Measurements from ENCODE around the gene FA2H.
"Not testable (repeated sequence)": the region's sequence is repeated elsewhere in the genome, so short reads cannot be mapped to it uniquely, and the experiment has no call there.

The FA2H gene

DNA sequence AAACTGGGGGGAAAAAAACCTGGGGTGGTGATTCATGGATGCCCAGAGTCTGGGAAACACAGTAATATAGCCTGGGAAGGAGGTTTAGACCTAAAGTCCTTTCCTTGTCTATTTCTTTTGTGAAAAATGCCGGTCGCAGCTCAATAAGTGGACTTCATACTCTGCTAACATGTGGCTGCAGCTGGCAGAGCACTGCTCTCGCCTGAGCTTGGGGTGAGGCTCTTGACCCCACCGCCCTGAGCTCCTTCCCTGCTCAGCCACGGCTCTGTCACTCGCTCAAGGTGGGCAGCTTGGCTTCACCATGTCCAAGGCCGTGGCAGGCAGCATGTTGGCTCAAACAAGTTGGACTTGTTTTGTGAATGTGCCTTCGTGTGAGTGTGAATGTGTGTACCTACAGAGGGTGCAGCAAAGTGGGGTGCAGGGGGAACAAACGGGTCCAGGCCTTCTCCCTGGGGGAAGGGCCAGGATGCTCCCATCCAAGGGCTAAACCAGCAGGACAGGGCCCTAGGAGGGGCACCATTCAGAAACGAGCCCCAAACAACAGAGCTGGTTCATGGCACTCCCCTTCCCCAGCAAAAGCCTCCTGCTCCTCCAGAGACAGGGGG, 4.9 kb downstream of the FA2H start:
- no peak for DNase-seq

DNA sequence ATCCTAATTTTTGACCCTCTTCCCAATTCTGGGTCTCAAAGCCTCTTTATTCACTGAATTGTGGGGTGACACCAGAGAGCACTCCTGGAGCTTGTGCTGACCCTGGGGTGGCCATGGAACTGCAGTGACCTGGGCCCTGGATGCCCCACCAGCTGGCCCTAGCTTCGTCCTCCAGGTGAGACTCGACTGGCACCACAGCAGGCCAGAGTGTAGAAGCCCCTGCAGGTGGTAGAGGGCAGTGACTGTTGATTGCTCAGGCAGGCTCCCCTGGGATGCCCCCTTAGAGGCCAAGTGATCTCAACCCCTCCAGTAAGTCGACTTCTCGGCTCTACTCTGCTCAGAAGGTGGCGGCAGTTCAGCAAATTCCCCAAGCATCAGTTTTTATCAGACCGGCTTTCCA, 6.4 kb downstream of the FA2H start:
- DNase-seq: no peak

DNA sequence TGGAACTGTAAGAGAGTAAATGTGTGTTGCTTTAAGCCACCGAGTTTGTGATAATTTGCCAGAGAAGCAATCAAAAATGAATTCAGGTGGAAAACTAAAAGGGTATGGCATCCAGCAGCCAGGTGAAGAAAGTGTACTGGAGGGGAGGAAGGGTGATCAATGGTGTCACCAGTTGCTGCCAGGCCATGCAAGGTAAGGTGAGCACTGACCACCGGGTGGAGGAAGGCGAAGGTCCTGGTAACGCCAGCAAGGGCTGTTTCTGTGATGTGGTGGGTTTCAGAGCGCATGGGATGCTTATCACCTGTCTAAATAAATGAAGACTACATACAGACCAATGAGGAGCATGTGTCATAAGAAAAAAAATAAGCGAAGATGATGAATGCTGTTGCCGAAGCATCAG, 6.9 kb downstream of the FA2H start:
- DNase-seq: no peak

DNA sequence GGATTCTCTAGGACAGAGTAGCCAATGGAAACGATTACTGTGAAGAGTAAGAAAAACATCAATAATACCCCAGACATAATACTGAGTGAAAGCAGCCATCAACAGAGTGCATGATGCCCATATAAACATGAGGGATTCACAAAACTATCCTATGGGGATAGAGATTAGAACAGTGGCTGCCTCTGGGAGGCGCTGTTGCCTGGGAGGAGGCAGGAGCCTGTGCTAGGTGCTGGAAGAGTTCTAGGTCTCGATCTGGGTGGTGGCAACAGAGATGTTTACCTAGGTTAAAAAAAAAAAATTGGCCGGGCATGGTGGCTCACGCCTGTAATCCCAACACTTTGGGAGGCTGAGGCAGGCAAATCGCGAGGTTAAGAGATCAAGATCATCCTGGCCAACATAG, 7.9 kb downstream of the FA2H start:
- DNase-seq: no peak

DNA sequence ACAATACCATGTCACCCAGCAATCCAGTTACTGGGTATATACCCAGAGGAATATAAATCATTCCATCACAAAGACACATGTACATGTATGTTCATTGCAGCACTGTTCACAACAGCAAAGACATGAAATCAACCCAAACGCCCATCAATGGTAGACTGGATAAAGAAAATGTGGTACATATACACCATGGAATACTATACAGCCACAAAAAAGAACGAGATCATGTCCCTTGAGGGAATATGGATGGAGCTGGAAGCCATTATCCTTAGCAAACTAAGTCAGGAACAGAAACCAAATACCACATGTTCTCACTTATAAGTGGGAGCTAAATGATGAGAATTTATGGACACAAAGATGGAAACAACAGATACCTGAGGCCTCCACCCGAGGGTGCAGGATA, 10.4 kb downstream of the FA2H start:
- not testable (repeated sequence) for DNase-seq

DNA sequence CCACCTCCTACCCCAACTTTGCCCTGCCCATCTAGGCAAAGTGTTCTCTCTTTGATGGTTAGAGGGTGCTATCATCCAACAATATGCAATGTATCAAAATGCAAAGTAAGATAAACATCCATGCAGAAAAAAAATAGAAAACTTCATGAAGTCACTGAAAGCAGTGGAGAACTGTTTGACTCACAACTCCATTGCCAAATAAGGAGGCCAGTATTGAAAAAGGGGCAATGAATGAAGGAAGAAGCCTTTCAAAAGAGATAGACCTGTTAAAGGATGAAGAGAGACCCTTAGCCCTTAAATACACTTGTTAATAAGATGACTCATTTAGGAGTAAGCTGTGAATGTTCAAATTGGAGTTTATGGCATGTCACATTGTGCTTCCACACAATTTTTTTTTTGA, 13.0 kb downstream of the FA2H start:
- no peak for DNase-seq

DNA sequence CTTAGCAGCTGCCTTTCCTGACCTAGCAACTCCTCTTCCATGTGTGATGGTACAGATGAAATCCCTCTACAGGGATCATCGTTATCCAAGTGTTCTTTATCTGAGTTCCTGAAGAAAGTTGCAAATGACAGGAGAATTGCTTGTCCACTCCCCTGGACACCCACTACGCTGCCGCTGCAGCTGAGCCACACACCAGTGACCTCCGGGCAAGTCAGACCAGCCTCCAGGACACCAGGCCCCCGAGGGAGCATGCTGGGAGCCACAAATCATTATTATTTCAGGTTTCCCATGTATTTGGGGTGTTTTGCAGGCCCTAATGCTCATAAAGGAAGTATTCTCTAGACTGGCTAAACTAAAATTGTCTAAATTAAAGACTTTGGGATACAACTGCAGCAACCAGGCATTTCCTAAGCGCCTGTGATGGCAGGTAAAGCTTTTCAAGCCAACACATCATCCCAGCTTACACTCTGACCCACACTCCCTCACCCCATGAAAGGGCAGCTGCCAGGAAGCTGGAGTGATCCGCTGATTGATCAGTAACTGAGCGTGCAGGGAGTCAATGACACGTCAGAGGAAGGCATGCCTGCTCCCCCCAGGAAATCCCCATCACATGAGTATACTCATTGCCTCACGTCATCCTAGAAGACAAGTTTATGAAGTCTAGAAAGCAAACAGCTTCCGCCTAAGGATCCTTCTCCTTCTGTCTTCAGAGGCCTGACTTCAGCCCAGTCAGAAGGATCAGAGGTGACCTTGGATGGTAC, 14.4 kb downstream of the FA2H start:
- no peak for DNase-seq

DNA sequence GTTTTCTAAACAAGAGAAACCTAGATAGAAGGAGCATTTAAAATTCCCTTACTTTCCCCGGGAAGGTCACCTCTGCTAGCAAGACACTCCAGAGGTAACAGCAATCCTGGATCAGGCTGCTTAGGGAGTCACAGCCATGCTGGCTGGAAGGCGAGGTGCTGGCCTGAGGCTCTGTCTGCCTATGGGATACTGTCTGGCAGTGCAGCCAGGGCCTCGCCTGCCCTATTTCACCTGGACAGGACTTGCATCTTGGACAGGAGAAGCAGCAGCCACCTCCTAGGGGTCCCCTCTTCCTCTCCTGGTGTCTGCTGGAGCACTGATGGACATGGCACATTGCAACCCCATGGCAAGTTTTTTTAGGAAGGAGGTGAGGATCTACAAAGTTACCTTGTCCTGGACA, 15.1 kb downstream of the FA2H start:
- DNase-seq: no peak

DNA sequence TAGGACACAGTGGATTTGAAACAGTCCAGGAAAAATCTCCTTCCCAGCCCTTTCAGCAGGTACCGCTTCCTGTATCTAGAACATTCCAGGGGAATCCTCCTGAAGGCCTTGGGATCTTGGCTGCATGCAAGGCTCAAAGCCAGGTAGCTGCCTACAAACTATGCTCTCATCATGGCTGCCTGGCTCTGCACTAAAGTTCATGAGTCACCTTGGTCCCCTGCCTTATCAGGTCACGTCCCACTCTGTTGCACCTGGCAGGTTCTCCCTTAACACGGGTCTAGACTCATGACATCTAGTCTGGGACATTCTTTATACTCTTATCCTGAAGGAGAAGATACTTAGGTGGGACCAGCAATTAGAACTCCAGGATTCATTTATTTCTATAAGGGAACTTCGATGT, 15.8 kb downstream of the FA2H start:
- DNase-seq: no peak

DNA sequence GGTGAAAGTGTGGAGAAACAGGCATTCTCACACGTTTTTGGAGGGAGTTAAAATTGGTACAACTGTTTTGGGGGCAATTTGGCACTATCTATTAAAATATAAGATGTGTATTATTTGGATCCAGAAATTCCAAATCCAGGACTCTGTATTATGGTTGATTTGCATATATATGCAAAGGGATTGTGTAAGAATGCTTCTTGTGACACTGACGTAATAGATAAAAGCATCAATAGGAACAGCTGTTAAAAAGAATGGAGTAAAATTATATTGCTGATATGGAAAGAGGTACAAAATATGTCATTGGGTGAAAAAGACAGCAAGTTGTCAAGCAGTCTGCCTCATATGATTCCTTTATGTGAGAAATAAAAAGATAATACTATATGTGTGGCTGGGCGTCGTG, 17.3 kb downstream of the FA2H start:
- no peak for DNase-seq

DNA sequence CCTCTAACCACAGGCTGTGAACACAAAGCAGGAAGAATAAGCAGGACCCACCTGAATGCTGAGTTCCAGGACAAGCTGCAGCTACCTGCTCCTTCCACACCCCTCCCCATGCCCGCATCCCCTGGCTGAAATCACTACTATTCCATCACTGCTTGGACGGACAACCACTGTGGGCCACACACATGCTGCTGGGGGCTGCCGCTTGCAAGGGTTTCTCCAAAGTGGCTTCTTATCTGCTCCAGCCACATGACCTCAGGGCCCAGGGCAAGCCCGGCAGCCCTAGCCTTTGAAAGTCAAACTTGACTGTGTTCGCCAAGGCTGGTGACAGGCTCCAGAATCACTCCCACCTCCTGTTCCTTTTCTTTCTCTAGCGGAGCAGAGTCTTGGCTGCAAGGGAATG, 18.4 kb downstream of the FA2H start:
- no peak for DNase-seq

DNA sequence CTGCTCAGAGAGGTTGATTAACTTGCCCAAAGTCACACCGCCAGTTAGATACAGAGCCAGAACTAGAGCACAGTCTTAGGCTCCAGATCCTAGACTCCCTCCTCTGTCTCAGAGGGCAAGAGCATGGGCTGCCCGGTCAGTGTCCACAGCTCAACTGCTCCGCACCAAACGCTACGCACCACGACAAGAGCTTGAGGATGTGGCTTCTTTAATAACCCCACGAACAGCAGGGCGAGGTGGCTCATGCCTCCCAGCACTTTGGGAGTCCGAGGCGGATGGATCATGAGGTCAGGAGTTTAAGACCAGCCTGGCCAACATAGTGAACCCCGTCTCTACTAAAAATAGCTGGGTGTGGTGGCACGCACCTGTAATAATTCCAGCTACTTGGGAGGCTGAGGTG, 21.4 kb downstream of the FA2H start:
- DNase-seq: no peak

DNA sequence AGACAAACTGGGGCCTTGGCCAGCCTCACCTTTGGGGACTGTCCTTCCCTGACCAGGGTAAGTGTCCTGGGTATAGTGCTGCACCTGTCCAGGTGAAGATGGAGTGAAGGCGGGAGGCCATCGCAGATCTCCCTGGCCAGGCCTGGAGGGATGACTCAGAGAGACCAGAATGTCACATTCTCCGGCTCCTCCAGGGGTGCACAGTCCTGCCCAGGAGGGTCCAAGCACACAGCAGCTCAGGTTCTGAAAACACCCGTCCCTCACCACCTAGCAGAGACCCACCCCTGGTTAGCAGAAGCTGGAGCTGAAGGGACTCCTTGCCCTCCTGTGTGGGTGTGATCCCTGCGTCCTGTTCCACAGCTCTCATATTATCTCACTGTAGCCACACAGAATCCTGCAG, 21.9 kb downstream of the FA2H start:
- DNase-seq: no peak

DNA sequence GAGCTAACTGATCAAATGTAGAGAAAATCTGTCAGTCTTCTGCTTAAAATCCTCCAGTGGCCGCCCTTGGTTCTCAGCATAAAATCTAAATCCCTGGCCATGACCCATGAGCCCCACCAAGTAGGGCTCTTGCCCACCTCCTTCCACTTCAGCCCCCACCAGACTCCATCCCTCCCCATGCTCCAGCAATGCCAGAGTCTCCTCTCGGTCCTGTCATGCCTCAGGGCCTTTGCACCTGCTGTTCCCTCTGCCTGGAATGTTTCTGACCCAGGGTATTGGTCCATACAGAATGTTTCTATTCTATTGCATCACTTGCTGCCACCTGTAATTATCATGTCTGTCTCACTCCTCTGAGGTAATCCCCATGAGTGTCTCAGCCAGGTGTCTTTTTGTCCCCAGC, 22.4 kb downstream of the FA2H start:
- DNase-seq: no peak

DNA sequence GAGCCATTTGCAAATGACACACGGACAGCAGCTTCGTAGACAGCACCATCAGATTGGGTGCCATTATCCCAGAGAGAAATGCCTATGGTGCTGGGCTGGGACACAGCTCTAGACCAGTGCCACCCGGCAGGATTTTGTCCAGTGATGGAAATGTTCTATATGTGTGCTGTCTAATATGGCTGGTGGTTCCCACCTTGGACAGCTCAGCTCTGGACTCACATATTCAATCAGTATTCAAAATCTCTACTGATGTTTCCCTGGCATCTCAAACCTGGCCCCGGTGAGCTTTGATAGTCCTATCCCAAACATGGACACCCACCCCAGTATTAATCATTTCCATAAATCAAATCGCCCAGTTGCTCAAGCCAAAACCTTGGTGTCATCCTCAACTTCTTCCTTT, 23.0 kb downstream of the FA2H start:
- no peak for DNase-seq

DNA sequence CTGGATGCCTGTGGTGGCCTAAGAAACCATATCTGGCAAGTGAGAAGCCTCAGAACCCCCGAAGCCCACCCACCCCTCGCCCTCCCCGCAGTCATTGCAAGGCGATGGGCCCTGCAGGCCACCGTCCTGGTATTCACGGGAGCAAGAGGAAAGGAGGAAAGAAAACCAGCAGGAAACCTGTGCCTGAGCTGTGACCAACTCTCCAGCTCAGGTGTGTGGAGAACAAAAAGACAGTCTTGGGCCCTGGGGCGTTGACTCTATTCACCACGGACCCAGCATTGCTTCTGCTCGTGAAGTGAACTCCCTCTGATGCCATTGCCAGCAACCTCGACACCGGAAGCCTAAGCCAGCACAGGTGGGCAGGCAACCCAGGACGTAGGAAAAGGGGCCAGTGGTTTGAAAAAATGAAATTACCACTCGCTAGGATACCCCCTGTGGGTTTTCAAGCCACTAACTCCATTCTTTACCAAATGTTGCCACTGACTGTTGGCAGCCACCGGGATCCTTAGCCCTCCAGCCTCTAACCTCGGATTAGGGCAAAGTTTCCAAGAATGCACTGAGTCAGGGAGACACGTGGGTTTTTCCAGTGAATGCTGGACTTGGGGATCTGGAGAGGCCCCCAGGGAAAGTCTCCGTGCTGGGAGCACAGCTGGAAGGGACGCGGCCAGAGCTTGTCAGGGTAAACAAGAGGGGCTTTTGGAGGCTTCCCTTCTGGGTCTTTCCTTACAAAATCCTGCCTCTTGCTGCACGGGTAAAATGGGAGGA, 25.1 kb downstream of the FA2H start:
- no peak for DNase-seq

DNA sequence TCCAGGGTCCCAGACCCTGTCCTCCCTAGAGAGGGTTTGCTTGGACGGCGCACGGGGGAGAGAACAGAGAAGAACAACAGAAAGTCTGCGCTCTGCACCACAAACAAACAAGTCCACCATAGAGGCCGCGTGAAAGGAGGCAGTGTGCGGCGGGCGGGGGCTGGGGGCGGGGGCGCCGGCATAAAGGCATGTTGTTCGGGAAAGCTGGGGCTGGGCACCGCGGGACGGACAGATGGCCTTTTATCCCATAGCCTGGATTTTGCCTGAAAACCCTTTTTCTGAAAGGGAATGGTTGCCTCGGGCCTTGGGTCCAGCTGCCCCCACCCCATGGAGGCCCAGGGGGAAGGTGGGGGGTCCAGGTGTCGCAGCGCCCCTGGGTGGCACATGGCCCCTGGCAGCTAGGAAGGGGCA, 26.0 kb downstream of the FA2H start:
- DNase-seq: no peak

DNA sequence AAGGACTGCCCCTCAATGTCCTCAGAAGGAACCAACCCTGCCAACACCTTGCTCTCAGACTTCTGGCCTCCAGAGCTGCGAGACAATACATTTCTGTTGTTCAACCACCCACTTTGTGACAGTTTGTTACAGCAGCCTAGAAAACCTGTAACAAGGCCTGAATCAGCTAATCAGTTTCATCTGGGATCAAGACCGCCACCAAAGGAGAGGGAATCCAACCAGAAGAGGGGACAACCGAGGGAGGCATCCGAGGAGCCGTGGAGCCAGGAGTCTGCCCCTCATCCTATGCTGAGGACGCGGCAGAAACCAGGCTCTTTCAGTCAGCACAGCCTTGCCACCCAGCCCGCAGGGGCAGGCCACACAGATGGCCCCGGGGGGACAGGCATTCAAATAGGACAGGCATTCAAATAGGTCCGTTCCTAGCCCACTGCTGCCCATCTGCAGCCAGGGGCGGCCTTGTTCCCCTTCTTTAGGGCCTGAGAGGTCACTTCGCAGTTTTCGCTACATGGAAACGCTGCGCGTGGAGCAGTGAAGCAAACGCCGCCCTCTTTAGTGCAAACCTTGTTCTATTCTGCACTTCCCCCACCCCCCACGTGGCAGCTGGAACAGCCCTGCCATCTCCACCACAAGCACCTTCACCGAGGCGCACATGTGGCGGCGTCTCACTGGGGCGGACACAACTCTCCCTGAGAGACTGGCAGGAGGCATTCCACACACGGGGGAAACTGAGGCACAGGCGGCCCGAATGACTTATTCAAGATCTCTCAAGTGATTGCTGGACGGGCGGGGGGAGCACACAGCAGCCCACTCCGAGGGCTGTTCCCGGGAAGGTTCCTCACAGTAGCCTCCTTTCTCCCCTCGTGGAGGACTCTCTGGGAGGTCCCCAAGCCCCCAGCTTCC, 26.7 kb downstream of the FA2H start:
- no peak for DNase-seq

DNA sequence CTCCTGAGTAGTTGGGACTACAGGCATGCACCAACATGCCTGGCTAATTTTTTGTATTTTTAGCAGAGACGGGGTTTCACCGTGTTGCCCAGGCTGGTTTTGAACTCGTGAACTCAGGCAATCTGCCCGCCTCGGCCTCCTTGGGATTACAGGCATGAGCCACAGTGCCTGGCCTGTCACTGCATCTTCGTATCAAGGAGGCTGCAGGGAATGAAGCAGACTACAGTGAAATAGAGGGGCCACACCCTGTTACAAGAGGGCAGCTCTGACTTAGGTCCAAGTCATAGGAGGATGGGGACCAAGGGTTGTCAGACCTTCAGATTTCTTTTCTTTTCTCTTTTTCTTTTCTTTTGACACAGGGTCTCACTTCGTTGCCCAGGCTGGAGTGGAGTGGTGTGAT, 28.7 kb downstream of the FA2H start:
- DNase-seq: no peak

DNA sequence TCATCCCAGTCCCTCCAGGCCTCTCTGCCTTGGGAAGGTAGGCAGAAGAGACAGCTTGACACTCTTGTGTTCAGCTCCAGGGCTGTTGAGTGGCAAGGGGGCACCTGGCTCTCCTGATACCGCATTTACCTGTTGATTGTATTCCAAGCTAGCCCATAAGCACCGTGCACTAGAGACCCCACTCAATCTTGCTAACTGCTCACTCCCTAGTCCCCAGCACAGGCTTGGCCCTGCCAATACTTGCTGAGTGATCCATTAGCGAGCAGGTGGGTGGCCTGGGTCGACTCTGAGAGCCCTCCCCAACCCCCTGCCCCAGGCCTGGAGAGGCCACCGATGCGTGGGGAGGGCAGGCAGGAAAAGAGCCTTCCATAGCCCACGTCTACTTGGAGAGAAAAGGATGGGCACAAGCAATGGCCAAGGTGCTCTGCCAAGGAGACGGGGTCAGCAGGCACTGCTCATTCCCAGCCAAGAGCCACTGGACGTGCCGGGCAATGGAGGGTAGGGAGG, 29.5 kb downstream of the FA2H start:
- DNase-seq: no peak

DNA sequence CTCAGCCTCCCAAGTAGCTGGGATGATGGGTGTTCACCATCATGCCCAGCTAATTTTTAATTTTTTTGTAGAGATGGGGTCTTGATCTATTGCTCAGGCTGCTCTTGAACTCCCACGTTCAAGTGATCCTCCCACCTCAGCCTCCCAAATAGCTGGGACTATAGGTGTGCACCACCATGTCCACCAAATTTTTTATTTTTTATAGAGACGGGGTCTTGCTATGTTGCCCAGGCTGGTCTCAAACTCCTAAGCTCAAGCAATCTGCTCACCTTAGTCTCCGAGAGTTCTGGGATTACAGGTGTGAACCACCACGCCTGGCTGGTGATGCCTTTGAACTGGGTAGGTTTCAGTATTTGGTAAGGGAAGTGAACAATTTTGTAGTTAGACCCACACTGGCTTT, 30.1 kb downstream of the FA2H start:
- no peak for DNase-seq

DNA sequence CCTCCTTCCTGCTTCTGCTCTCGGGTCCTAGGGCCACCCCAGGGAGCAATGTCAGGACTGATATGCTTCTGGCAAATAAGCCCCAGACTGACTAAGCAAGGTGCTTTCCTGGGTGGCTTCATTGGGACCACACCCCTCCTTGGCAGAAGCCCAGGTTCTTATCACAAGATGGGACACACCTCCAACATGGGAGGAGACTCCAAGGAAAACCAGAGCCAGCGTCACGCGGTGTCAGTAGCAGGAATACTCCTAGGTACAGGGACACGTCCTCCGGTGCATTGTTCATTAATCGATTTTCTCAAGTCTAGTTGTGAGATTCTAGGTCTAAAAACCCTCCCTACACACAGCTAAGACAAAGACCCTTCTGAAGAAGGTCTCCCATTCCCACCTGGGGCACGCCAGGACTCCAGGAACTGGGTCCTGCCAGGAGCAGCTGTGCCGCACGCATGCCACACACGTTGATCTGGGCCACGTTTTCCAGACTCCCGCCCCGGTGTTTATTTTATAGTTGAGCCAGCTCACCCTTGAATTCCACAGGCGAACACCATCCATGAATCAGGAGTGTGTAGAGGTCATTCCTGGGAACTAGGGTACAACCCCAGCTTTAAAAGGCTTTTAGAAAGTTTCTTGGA, 30.8 kb downstream of the FA2H start:
- DNase-seq: no peak

Measured in CD4-positive, alpha-beta T cell treated with Interferon gamma for 1 hour (primary cell).